ENCODE measurements around the gene PRPF40B.
A peak's percentile ranks its signal among the peaks of the same experiment; 100 is the strongest.
"Not testable (repeated sequence)": the region's sequence is repeated elsewhere in the genome, so short reads cannot be mapped to it uniquely, and the experiment has no call there.

PRPF40B gene

DNA sequence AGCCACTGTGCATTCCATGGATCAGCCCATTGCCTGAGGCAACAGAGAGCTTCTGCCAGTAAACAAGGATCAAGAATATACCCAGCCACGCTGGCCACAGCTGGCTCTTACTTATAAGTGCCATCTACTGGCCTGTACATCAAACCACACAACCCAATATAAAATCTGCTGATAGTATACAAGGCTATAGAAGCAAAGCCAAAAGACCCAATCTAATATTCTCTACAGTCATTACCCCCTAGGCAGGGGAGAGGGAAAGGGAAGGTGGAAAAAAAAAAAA lies 13.5 kb upstream of the PRPF40B start:
- no peak for DNase-seq

DNA sequence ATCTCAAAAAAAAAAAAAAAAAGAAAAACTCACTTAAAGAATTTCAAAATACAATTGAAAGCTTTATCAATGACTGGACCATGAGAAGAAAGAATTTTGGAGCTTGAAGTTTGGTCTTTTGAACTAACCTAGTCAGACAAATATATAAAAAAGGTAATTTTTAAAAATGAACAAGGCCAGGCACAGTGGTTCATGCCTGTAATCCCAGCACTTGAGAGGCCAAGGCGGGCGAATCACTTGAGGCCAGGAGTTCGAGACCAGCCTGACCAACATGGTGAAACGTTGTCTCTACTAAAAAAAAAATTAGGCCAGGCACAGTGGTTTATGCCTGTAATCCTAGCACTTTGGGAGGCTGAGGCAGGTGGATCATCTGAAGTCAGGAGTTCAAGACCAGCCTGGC lies 12.6 kb upstream of the PRPF40B start:
- DNase-seq = not testable (repeated sequence)

DNA sequence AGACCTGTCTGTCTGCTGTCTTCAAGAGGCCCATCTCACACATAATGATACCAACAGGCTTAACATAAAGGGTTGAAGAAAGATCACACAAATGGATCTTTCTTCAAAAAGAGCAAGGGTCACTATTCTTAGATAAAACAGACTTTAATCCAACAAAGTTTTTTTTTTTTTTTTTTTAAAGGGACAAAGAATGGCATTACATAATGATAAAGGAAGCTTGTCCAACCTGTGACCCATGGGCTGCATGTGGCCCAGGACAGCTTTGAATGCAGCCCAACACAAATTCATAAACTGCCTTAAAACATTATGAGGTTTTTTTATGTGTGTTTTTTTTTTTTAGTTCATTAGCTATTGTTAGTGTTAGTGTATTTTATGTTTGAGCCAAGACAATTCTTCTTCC lies 11.2 kb upstream of the PRPF40B start:
- DNase-seq = no peak

DNA sequence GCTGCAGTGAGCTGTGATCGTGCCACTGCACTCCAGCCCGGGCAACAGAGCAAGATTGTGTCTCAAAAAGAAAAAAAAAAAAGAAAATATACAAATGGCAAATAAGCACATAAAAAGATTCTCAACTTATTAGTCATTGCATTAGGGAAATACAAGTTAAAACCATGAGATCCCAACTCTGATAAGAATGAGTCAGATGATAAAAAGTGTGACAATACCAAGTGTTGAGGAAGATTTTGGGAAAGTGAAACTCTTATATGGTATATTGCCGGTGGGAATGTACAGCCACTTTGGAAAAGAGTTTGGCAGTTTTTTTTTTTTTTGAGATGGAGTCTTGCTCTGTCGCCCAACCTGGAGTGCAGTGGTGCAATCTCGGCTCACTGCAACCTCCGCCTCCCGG lies 7.6 kb upstream of the PRPF40B start:
- no peak for DNase-seq

DNA sequence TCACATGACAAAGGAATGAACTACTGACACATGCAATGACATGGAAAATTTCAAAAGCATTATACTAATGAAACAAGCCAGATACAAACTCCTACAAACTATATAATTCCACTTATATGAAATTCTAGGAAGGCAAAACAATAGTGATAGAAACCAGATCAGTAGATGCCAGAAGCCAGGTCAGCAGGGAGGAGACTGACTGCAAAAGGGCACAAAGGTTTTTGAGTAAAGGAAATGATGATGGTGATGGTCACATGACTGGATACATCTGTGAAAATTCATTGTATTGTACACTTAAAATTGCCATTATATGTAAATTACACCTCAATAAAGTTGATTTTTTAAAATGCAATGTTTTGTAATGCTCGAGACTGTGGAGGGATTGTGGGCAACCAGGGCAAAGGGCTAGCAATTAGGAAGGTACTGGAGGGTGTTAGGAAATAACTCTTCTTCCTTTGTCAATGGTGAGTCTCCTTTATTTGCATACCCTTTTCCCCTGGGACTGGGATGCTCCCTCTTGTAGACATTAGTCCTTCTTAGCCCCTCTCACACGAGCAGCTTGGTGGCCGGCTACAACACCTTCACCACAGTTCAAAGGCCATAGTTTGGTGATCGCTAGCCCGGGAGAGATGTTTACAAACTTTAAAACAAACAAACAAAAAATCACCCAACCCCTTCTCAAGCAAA lies 6.7 kb upstream of the PRPF40B start:
- no peak for DNase-seq

DNA sequence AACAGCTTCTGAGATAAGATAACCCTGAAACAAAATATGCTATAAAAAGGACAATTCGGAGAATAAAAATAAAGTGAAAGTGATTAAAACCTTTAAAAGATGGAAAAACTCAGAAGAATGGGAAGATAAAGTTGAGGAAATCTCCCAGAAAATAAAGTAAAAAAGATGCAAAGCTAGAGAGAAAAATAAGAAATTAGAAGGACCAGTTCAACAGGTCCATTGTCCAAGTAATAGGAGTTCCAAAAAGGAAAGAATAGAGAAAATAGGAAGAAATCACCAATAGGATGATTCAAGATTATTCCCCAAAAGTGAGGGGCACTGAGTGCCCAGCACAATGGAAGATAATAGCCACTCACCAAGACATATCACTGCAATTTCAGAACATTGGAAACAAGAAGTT lies 4.8 kb upstream of the PRPF40B start:
- DNase-seq = no peak

DNA sequence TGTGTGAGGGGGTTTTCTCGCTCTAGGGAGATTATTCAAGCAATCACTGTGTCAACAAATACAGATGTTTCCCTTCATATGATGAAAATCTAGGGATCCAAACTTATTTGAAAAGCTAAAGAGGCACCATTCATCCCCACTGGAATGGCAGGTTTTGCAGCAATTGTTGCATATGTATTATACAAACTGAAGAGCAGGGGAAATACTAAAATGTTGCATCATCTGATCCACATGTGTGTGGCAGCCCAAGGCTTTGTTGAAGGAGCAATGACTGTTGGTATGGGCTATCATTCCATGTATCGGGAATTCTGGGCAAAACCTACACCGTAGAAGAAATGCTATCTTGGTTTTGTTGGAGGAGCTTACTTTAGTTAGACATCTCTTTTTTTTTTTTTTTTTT lies 4.1 kb upstream of the PRPF40B start:
- DNase-seq = no peak

DNA sequence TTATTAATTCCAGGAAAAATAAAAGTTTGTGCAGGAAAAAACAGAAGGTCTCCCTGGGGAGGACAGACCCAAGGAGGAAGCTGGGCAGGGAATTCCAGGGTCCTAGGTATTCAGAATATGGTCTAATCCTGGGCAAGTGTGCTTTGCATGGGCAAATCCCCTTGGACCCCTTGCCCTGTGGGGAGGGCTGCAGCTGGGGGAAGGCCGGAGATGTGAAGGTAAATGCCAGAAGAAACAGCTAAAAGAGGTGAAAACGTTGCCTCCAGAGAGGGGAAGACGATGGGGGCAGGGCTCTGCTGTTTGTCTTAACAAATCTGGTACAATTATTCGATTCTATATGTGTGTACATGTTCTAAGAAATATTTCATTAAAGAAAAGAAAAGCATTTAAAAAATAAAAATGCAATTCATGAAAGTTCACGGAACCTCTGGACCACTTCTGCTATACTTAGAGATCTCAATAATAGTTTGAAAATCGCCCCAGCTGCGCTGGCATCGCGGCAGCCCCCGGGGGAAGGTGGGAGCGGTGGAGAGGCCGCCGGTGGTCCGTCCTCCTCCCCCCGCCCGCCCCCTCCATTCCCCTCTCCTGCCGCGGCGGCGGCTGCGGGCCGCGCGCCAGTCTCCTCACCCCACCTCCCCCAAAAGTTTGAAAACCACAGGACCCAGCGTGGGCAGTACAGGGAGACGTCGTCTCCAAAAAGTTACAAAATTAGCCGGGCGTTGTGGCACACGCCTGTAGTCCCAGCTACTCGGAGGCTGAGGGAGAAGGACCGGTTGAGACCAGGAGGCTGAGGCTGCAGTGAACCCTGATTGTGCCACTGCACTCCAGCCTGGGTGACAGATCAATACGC lies 1.5 kb upstream of the PRPF40B start:
- no peak for DNase-seq

DNA sequence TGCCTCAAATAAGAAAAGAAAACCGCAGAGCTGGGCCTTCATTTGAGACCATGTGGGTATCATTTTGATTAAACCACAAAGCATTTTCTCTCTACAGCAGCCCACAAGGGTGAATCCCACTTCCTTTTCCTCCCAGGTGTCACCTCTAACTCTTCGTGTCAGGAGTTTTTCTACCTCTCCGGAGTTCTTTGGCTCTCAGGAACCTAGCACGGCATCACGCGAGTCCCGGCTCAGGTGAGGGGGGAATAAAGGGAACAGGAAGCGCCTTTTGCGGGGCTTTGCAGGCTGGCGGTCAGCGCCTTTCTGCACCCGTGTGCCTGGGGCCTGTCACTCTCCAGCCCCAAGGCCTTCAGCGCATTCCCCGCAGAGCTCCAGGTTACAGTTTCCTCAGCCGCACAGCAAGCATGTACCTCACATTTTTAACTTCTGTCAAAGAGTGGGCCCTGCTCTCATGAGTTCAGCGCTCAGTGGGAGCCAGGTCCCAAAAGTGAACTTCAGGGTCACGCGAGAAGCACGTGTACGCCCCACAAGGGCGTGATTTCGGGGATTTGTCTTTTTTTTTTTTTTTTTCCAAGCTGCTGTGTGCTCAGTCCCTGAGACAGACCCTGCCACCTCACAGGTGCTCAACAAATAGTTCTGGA lies 740 bp upstream of the PRPF40B start:
- DNase-seq = peak; percentile 48

DNA sequence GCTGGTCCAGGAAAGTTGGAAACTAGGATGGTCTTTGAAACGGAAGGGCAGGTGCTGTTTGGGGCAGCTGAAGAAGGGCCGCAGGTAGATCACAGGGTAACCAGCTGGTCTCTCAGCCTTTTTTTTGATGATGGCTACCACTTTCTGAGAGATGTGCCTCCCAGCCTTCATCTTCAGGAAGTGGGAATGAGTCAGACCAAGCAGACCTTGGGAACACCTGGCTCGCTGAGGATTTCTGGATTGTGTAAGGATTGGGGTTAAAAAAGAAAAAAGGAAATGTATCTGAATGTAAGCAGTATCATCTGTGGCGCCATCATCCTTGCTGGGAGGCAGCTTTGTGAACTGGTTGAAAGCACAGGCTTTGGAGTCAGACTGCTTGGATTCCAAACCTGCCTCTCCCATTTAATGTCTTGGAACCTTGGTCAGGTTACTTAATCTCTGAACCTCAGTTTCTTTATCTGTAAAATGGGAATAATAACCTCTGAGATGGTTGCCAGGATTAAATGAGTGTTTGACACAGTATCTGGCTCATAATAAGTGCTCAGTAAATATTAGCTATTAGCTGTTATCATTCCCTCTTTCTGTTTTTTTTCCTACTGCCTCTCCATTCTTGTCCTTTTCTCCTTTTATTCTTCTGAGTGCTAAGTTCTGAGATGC lies 1.7 kb downstream of the PRPF40B start:
- no peak for DNase-seq

DNA sequence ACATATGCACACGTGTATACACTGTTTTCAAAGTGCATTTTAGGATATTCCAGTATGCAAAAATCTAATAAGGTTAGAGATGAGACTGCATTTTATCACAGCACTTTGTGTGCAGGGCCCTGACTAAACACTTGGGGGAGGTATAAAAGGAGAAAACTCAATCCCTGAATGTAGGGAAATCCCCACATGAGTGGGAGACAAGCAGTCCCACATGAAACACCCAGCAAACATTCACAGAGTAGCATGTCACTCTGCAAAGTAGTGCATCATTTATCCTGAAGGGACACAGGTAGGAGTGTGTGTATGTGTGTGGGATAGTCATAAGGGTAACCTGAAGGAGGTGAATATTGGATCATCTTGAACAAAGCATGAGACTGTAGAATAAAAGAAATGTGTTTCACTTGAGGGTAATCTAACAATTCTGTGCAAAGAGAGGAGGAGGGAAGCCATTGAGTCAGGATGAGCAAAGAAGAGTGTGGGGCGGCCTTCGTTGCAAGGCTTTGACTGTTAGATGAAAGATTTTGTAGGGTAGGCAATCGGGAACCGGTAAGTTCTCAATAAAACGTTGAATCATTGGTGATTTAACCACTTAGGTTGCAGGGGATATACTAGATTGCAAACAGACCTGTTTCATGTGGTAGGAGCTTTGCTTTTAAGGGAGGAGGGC lies 2.9 kb downstream of the PRPF40B start:
- DNase-seq = no peak

DNA sequence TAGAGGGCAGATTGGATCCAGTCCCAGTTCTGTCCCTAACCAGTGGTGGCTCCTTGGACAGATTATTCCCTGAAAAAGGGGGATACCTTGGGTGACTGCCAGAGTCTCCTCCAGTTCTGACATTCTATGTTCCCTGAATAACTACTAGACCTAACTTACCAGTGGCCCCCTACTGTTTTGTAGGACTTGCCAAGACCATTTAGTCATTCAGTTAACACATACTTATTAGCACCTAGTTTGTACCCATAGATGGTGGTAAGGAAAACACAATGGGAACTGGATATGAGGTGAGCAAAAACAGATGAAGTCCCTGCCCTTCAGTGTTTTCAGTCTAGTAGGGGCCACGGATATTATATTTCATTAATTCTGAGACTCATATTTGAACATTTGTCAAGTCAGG lies 3.5 kb downstream of the PRPF40B start:
- no peak for DNase-seq

DNA sequence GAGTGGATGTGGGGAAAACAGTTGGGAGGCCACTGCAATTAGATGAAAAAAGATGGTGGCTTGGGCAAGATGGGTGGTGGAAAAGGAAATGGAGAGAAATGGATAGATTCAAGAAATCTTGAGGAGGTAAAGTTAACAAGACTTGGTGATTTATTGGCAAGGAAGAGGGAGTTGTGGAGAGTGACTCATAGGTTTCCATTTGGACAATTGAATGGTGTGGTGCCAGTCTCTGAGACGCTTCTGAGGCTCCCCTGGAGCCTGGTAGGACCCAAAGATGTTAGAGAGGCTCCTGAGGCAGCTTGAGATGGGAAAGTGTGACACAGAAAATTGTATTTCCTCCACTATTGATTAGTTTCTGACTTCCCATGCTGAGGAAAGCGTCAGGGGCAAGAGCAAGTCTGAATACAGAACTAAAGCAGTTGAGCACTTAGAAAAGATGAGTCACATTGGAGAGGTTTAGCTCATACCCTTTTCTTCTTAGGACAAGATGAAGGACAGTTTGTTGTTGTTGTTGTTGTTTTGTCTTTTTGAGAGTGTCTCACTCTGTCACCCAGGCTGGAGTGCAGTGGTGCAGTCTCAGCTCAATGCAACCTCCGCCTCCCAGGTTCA lies 4.5 kb downstream of the PRPF40B start:
- no peak for DNase-seq

DNA sequence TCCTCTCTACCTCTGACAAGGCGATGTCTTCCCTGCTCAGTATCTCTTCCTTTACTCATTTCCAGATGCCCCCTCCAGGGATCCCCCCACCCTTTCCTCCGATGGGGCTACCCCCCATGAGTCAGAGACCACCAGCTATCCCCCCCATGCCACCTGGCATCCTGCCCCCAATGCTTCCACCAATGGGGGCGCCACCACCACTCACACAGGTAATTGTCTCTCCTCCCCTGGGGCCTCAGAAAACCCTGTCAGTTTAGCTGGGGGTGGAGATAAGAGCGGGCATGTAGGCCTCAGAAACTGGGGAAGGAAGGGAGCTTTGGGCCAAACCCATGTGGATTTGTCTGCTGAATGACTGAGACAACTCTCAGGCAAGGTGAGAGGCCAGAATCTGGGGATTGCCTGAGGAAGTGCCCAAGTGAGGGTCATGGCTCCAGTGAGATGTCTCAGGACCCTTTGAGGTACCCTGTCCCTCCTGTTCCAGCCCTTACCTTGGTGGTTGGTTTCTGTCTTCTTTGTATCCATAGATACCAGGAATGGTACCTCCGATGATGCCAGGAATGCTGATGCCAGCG lies 8.1 kb downstream of the PRPF40B start:
- no peak for DNase-seq

DNA sequence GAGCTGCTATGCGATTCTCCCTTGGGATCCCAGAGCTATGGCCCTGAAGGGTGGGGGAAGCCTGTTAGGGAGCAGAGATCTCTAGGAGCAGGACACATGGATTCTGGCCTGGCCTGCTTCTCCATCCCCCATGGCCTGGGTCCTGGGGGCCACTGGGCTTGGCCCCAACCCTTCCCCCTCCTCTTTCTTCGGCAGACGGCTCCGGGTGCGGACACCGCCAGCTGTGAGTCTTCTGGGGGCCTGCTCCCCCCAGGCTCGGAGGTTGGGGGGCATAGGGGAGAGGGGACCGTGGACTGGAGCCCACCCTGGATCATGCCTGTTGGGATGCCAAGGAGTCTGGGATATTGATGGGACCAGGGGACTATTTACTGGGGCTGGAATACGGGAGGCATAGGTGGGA lies 9.0 kb downstream of the PRPF40B start:
- no peak for DNase-seq

DNA sequence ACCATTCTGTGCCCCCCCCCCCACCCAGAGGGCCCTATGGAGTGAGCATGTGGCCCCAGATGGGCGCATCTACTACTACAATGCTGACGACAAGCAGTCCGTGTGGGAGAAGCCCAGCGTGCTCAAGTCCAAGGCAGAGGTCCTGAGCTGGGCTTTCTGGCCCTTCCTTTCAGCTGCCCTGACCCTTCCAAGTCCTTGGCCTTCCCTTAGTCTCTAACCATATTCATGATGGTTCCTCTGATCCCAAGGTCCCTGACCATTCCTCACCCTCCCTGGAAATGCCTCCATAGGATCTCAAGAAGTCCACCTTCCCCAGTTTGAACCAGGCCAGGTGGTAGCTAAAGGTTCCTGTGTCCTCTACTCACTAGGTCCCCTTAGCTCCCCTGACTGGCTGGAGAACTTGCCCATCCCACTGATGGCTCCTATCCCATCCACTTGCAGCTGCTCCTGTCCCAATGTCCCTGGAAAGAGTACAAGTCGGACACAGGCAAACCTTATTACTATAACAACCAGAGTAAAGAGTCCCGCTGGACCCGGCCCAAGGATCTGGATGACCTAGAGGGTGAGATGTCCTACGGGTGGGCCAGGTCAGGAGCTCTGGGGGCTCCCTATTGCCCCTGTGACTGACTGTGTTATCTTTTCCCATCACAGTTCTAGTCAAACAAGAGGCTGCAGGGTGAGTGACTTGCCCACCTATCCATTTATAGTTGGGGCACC lies 9.8 kb downstream of the PRPF40B start:
- no peak for DNase-seq

DNA sequence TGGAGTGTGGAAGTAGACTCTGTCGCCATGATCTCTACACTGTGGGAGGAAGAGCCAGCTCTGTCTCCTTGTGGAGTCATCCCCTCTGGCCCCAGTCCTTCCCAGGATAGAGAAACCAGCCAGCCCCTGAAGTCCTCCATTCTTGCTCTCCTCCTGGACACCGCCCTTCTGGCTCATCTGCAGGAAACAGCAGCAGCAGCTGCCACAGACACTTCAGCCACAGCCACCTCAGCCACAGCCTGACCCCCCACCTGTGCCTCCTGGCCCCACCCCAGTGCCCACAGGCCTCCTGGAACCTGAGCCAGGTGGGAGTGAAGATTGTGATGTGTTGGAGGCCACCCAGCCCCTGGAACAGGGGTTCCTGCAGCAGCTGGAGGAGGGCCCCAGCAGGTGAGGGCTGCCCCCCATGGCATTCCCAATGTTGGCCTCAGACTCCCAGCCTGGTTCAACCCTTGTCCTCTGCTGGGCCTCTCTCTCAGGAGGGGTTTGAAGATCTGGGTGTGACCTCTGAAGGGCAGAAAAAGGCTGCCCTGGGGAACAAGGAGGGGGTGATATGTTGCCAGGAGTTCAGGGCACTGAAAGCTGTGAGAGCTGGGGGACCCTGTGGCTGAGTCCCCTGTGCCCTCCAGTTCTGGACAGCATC lies 10.5 kb downstream of the PRPF40B start:
- DNase-seq = no peak

DNA sequence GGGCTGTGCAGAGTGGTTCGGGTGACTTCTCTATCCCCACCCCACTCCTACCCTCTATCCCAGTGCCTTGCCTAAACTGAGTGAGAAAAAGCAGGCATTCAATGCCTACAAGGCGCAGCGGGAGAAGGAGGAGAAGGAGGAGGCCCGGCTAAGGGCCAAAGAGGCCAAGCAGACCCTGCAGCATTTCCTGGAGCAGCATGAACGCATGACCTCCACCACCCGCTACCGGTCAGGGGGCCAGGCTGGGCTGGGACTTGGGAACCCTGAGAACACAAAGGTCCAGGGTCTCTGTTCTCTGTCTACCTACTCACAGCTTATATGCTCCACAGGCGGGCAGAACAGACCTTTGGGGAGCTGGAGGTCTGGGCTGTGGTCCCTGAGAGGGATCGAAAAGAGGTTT lies 11.7 kb downstream of the PRPF40B start:
- no peak for DNase-seq

DNA sequence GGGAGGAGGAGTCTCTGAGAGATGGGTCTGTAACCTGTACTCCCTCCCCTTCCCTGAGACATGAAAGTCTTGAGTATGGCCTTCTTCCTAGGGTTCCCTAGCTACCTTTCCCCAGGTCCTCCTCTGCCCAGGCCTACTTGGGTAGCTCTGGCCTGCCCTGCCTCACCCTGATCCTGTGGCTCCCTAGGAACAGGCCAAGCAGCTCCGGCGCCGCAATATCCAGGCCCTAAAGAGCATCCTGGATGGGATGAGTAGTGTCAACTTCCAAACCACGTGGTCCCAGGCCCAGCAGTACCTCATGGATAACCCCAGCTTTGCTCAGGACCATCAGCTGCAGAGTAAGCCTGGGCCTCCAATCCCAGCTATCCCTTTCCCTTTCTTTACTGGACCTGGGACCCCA lies 12.3 kb downstream of the PRPF40B start:
- DNase-seq = no peak

DNA sequence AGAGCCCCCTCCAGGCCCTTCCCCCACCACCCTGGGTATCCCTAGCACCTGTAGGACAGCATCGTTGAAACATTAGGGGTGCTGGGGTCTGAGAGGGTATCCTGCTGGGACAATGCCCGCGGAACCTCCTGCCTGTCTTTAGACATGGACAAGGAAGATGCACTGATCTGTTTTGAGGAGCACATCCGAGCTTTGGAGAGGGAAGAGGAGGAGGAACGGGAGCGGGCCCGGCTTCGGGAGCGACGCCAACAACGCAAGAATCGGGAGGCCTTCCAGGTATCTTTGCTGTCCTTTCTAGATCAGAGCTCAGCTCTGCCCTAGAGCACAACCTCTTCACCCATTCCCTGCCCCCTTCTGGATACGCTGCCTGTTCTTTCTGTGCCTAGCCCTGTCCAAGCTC lies 13.2 kb downstream of the PRPF40B start:
- no peak for DNase-seq

Data from NCI-H1092 treated with DMSO at 0.1 percent for 48 hours (cell line).